Measurements from ENCODE around the gene SYCP3. TPM values are rescaled to one million over a fixed set of nuclear protein-coding genes. Genes with fewer than 3 reads are reported as not detected.

SYCP3 gene
- total RNA-seq (2022; extraction: Qiagen RNA extraction; ENCODE audit: low read depth), result 0.17 to 0.18 TPM in 2 of 5 replicates, not detected in the others

DNA sequence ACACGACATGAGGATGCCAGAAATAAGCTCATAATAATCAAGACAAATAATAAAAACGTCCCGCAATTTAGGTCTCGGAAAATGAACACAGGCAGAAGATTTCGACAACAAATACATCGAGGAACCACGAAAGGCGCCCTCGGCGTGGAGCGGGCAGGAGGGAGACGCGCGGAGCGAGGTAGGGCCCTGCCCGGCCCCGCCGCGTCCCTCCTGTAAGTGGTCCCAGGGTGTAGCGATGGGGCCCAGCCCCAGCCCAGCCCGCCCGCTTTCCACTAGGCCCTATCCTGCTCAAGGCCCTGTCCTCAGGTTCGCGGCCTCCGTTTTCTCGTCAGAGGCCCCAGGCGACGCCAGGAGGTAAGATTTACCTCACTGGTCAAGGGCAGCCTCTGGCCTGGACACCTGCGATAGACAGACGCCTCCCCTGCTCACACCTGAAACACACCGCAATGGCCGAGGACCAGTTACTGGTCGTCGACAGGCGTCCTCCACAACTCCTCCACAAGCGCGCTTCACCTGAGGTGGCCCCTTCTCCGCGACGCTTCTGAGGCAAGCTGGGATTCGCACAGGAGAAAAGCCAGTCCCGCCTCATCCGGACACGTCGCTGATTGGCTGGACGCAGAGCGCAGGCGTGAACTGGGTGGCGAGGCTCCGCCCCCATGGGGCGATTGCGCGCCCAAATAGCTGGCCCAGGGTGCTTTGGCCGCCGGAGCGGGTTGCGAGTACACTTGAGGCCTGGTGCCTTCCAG lies at the start of gene SYCP3:
Gene SYCP3, minus strand, starts transcription at position 543 of the 746 bp plus-strand sequence. CDS start 1,527 bp downstream, outside the sequence.

DNA sequence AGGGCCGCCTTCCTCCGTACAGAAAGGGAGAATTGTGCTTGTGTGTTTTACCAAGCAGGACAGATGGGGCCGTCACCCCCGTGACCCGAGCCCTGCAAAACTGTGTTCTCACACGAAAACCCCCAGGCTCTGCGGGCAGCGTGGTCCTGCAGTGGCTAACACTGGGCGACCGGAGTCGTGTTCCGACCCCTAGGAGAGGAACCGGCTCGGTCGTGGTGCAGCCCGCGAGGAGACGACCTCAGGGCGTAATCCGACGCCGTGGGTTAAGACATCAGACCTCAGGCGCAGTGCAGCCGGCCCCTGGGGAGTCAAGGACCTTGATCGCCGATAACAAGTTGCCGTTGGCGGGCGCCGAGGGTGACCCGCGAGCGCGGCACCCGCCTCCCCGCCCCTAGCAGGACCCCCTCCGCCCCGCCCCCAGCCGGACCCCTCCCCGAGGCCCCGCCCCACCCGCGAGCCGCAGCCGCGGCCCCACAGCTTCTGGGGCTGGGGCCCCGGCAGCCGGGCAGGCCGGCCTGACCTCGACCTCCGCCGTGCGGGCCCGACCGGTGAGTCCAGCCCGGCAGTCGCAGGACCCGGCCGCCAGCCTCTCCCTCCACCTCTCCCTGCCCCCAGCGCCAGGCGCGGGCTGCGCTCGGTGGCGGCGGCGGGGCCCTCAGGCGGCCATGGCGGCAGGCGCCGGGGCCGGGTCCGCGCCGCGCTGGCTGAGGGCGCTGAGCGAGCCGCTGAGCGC lies 41.9 kb downstream of the SYCP3 start, which contains the start of gene CHPT1:
Gene CHPT1, plus strand, starts transcription at position 444 of the 733 bp plus-strand sequence. Its CDS starts 222 bp downstream, at position 666.

Other genes with a start within 250 kb of the SYCP3 start
- not detected in 5 replicates for gene MYBPC1, start 144.5 kb downstream of the SYCP3 start, total RNA-seq (2022; extraction: Qiagen RNA extraction; ENCODE audit: low read depth)
- gene CHPT1, start 41.8 kb downstream of the SYCP3 start, total RNA-seq (2022; extraction: Qiagen RNA extraction; ENCODE audit: low read depth), result 46.7 to 76.7 TPM (median 70.8 TPM) in 5 replicates
- 9.6 to 14.9 TPM (median 13.5 TPM) in 5 replicates for gene GNPTAB, start 91.5 kb upstream of the SYCP3 start, total RNA-seq (2022; extraction: Qiagen RNA extraction; ENCODE audit: low read depth)
- 18.1 to 21.9 TPM (median 18.7 TPM) in 5 replicates for gene DRAM1, start 138.1 kb upstream of the SYCP3 start, total RNA-seq (2022; extraction: Qiagen RNA extraction; ENCODE audit: low read depth)